ENCODE results near the gene SH2D3A.

DNA sequence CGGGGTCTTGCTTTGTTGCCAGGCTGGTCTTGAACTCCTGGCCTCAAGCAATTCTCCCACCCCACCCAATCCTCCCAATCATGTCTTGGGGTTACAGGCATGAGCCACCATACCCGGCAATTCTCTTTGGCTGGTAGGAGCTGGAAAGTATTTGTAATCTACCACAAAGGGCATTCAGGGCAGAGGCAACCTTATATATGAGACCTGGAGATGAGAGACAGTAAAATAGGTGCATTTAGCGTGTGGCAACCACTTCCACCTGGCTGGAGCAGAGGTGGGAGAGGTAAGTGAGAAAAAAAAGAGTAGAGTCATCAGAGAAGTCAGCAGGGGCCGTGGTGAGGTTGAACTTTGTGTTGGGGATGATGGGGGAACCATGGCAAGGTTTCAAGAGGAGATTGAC, 42.0 kb upstream of the SH2D3A start:
- TF ChIP-seq CTCF (IDR thresholded peaks at IDR 0.05), result no peak
- TF ChIP-seq POLR2A (IDR thresholded peaks at IDR 0.05), result no peak
